K562 (cell line): ENCODE results near the gene PHPT1. TPM values are rescaled to one million over a fixed set of nuclear protein-coding genes. Genes with fewer than 3 reads are reported as not detected.

Source experiments
- ARHGAP35 ChIP-seq: fragments of 450-650 bp; IDR thresholded peaks from 2 replicates; pipeline ENCODE4 v1.6.1; 2018; ENCODE audit not compliant: partially characterized antibody
- CHD1 ChIP-seq: fragments of 200-600 bp; sonication (generic); IDR thresholded peaks from one replicate; pipeline ENCODE4 v1.6.1; 2012; ENCODE audit warnings: mild to moderate bottlenecking, moderate library complexity, low read length, inconsistent platforms
- CTCF ChIP-seq, 3 experiments: IDR thresholded peaks in 2 of 3; conservative IDR thresholded peaks in 1 of 3; 2 replicates each; pipeline ENCODE4 v1.5.1; 2011 to 2012; ENCODE audit warnings: low read length in 3 of 3, mild to moderate bottlenecking in 3 of 3, control low read depth in 2 of 3, improper control_type of control experiment in 1 of 3, inconsistent platforms in 1 of 3, low read depth in 1 of 3, mixed read lengths in 1 of 3, moderate library complexity in 1 of 3; ENCODE audit not compliant: insufficient read depth in 2 of 3
- HIVEP1 ChIP-seq: fragments of 250-450 bp; sonication (Bioruptor Pico); IDR thresholded peaks from 2 replicates; pipeline ENCODE4 v1.4.0; 2020; ENCODE audit warnings: mild to moderate bottlenecking
- HMBOX1 ChIP-seq: sonication (generic); IDR thresholded peaks from 2 replicates; pipeline ENCODE4 v1.6.1; 2016
- IRF2 ChIP-seq: sonication (generic); formaldehyde crosslinking; IDR thresholded peaks from 2 replicates; pipeline ENCODE4 v1.8.1; 2022; ENCODE audit warnings: mild to moderate bottlenecking, missing genetic modification reagents
- MITF ChIP-seq: IDR thresholded peaks from 2 replicates; pipeline ENCODE4 v1.6.1; 2014; ENCODE audit warnings: antibody characterized with exemption
- RAD21 ChIP-seq, 2 experiments: fragments of 250-450 bp in 1 of 2; fragments of 450-650 bp in 1 of 2; sonication (Bioruptor Pico) in 1 of 2; formaldehyde crosslinking in 1 of 2; IDR thresholded peaks in 1 of 2; conservative IDR thresholded peaks in 1 of 2; 2 replicates each; pipeline versions ENCODE4 v1.4.0 to v1.8.0; 2020 to 2022; ENCODE audit warnings: mild to moderate bottlenecking in 2 of 2, moderate library complexity in 1 of 2
- ZBTB2 ChIP-seq: fragments of 450-650 bp; IDR thresholded peaks from 2 replicates; pipeline ENCODE4 v1.6.1; 2016; ENCODE audit warnings: antibody characterized with exemption
- ZBTB26 ChIP-seq: fragments of 450-650 bp; formaldehyde crosslinking; IDR thresholded peaks from 2 replicates; pipeline ENCODE4 v1.4.0; 2022; ENCODE audit warnings: missing genetic modification characterization
- ZKSCAN8 ChIP-seq: fragments of 200-800 bp; sonication (Bioruptor generic); IDR thresholded peaks from 2 replicates; pipeline ENCODE4 v1.6.1; 2016; ENCODE audit warnings: missing genetic modification characterization, missing compliant biosample characterization
- ZNF280A ChIP-seq: fragments of 450-650 bp; IDR thresholded peaks from 2 replicates; pipeline ENCODE4 v1.6.1; 2018; ENCODE audit warnings: mild to moderate bottlenecking, low read depth; ENCODE audit not compliant: partially characterized antibody
- ZNF655 ChIP-seq: fragments of 250-450 bp; sonication (Bioruptor Pico); IDR thresholded peaks from 2 replicates; pipeline ENCODE4 v1.5.0; 2021
- ZSCAN32 ChIP-seq: fragments of 450-650 bp; formaldehyde crosslinking; IDR thresholded peaks from 2 replicates; pipeline ENCODE4 v1.4.0; 2020; ENCODE audit warnings: mild to moderate bottlenecking, moderate library complexity
- polyA plus RNA-seq, 8 experiments: library from polyadenylated mRNA; depleted of rRNA in 4 of 8; stranded (reverse) in 5 of 8; unstranded in 3 of 8; fragments of >200 nt; fragmentation: Nextera tagmentation in 2 of 8; fragmentation: Illumina TruSeq in 1 of 8; extraction: Ambion mirVana in 2 of 8; extraction: Trizol in 1 of 8; gene quantifications; 2 replicates each; pipeline versions ENCODE4 v1.2.1 to v1.2.3, GENCODE V29; 2011 to 2014; ENCODE audit warnings: inconsistent platforms in 1 of 8, missing spikeins in 1 of 8
- total RNA-seq, 7 experiments: library from RNA; depleted of rRNA in 6 of 7; stranded (reverse); fragments of >200 nt in 6 of 7; fragmentation: Illumina TruSeq in 2 of 7; extraction: Trizol in 2 of 7; gene quantifications; 2 replicates each; pipeline versions ENCODE4 v1.2.1 to v1.2.3, GENCODE V29; 2011 to 2021; ENCODE audit warnings: low replicate concordance in 1 of 7

PHPT1 gene
- total and polyA plus RNA-seq, 9 of the 15 experiments (the other 6 are each of a cell fraction or from before 2014, with no cell fraction given) = 20.9 to 166 (median 129) TPM

- TF ChIP-seq ZNF280A (no peak), ZBTB2 (no peak), ZBTB26 (CRISPR knock-in tag) (no peak), ZKSCAN8 (CRISPR knock-in tag) (no peak), HIVEP1 (CRISPR knock-in tag) (no peak), ARHGAP35 (no peak), HMBOX1 (no peak), CTCF (IDR thresholded peaks at IDR 0.05 in 2 of 3, conservative IDR thresholded peaks at IDR 0.05 in 1 of 3; ENCODE audit: insufficient read depth in 2 of 3, low read depth in 1 of 3, low read length in 3 of 3) (peak in 1 of 3 experiments; percentile 60; a peak in 2 of 6 replicates), MITF (no peak), ZSCAN32 (CRISPR knock-in tag) (no peak), RAD21 (CRISPR knock-in tag; conservative IDR thresholded peaks at IDR 0.05 in 1 of 2, IDR thresholded peaks at IDR 0.05 in 1 of 2) (peak in 1 of 2 experiments; percentile 33; a peak in 1 of 4 replicates), IRF2 (no peak), CHD1 (peak; percentile 59), ZNF655 (CRISPR knock-in tag) (no peak)
Measured at GRCh38 chr9:136808075-136808805, 41.0 kb upstream of the PHPT1 start (continued).
